Esophagus muscularis mucosa (tissue), 3 donors: ENCODE data around the gene PLPP1.
A peak's percentile ranks its signal among the peaks of the same experiment; 100 is the strongest.

ENCODE experiments used
- EP300 ChIP-seq: sonication (generic); formaldehyde crosslinking; IDR thresholded peaks from one replicate; pipeline ENCODE4 v1.6.1; 2017; ENCODE audit warnings: antibody characterized with exemption
- TF ChIP-seq, protein P1 (sequence below), 3 experiments: fragments of 200-600 bp in 2 of 3; fragments of 450-650 bp in 1 of 3; sonication (generic) in 2 of 3; IDR thresholded peaks; one replicate each; pipeline ENCODE4 v1.5.1; 2017 to 2019; ENCODE audit warnings: antibody characterized with exemption in 3 of 3, mild to moderate bottlenecking in 2 of 3, moderate library complexity in 1 of 3

DNA sequence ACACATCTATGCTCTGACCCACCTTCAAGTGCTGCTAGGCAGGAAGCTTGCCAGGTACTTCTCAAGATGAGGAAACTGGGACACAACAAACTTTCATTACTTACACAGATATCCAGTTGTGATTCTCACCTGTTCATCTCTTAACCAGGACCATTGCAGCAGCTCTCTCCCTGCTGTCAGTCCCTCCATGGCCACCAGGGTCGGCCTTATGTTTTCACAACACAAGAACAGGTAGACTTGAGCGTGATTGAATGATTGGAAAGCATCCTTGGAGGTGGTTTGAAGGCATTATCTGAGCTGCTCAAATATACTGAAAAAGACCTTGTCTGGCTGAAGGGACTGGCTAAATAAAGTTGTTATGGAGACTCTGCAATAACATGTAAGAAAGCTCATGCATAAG lies 132.6 kb downstream of the PLPP1 start:
- TF ChIP-seq, protein P1, sequence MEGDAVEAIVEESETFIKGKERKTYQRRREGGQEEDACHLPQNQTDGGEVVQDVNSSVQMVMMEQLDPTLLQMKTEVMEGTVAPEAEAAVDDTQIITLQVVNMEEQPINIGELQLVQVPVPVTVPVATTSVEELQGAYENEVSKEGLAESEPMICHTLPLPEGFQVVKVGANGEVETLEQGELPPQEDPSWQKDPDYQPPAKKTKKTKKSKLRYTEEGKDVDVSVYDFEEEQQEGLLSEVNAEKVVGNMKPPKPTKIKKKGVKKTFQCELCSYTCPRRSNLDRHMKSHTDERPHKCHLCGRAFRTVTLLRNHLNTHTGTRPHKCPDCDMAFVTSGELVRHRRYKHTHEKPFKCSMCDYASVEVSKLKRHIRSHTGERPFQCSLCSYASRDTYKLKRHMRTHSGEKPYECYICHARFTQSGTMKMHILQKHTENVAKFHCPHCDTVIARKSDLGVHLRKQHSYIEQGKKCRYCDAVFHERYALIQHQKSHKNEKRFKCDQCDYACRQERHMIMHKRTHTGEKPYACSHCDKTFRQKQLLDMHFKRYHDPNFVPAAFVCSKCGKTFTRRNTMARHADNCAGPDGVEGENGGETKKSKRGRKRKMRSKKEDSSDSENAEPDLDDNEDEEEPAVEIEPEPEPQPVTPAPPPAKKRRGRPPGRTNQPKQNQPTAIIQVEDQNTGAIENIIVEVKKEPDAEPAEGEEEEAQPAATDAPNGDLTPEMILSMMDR (IDR thresholded peaks at IDR 0.05), result peak in 1 of 3 experiments; percentile 25
- no peak for TF ChIP-seq EP300
